Neural progenitor cell (in vitro differentiated cells): ENCODE measurements around the gene KCNIP1. TPM values are rescaled to one million over a fixed set of nuclear protein-coding genes. Genes with fewer than 3 reads are reported as not detected.

Experiments
- DNase-seq: peaks from one replicate; pipeline ENCODE4 v3.0.0-alpha.2; 2016; ENCODE audit warnings: low spot score
- H2AFZ ChIP-seq: fragments of 200-600 bp; sonication (generic); replicated peaks from 2 replicates; pipeline ENCODE4 v1.6.1; 2016; ENCODE audit warnings: antibody characterized with exemption
- H3F3A ChIP-seq: fragments of 200-600 bp; sonication (generic); 2 replicates; pipeline ENCODE4 v1.6.1; 2016; ENCODE audit warnings: antibody characterized with exemption, low read depth
- H3K27ac ChIP-seq: fragments of 200-600 bp; sonication (generic); 2 replicates; pipeline ENCODE4 v1.5.1; 2016; ENCODE audit warnings: mild to moderate bottlenecking
- H3K27me3 ChIP-seq: fragments of 200-600 bp; sonication (generic); 2 replicates; pipeline ENCODE4 v1.6.1; 2016; ENCODE audit warnings: mild to moderate bottlenecking, moderate library complexity
- H3K36me3 ChIP-seq: fragments of 200-600 bp; sonication (generic); 2 replicates; pipeline ENCODE4 v1.5.1; 2016
- H3K4me1 ChIP-seq: fragments of 200-600 bp; sonication (generic); 2 replicates; pipeline ENCODE4 v1.6.1; 2016; ENCODE audit warnings: mixed run types
- H3K4me2 ChIP-seq: fragments of 200-600 bp; sonication (generic); 2 replicates; pipeline ENCODE4 v1.6.1; 2016
- H3K4me3 ChIP-seq: fragments of 200-600 bp; sonication (generic); 2 replicates; pipeline ENCODE4 v1.5.1; 2016
- H3K79me2 ChIP-seq: fragments of 200-600 bp; sonication (generic); 2 replicates; pipeline ENCODE4 v1.6.1; 2016; ENCODE audit warnings: low read depth
- H3K9ac ChIP-seq: fragments of 200-600 bp; sonication (generic); 2 replicates; pipeline ENCODE4 v1.6.1; 2016
- H3K9me3 ChIP-seq: fragments of 200-600 bp; sonication (generic); 2 replicates; pipeline ENCODE4 v1.5.1; 2016; ENCODE audit warnings: low read depth
- H4K20me1 ChIP-seq: fragments of 200-600 bp; sonication (generic); 2 replicates; pipeline ENCODE4 v1.6.1; 2016; ENCODE audit warnings: low read depth
- H3K27ac Mint-ChIP-seq: 3 replicates; pipeline ENCODE4 v1.8.0; 2021; ENCODE audit warnings: mixed read lengths
- H3K27me3 Mint-ChIP-seq: 2 replicates; pipeline ENCODE4 v1.8.0; 2022; ENCODE audit warnings: low read depth, mild to moderate bottlenecking, inconsistent platforms, moderate library complexity, mixed read lengths; ENCODE audit not compliant: insufficient read depth
- H3K36me3 Mint-ChIP-seq: 3 replicates; pipeline ENCODE4 v1.8.0; 2021; ENCODE audit warnings: mixed read lengths
- H3K4me1 Mint-ChIP-seq: 3 replicates; pipeline ENCODE4 v1.8.0; 2021; ENCODE audit warnings: mixed read lengths
- H3K4me3 Mint-ChIP-seq: 3 replicates; pipeline ENCODE4 v1.8.0; 2021; ENCODE audit warnings: mild to moderate bottlenecking, moderate library complexity, mixed read lengths
- H3K9me3 Mint-ChIP-seq: 3 replicates; pipeline ENCODE4 v1.8.0; 2020; ENCODE audit warnings: mixed read lengths
- EZH2 ChIP-seq: fragments of 200-600 bp; sonication (generic); IDR thresholded peaks from 2 replicates; pipeline ENCODE4 v1.6.1; 2017; ENCODE audit warnings: antibody characterized with exemption, mild to moderate bottlenecking, moderate library complexity
- EZH2phosphoT487 ChIP-seq: fragments of 200-600 bp; sonication (generic); IDR thresholded peaks from 2 replicates; pipeline ENCODE4 v1.6.1; 2017; ENCODE audit warnings: antibody characterized with exemption
- total RNA-seq: library from RNA; depleted of rRNA; stranded (reverse); fragments of >200 nt; gene quantifications from 2 replicates; pipeline ENCODE4 v1.2.3, GENCODE V29; 2015; ENCODE audit warnings: low replicate concordance
- TF ChIP-seq, protein P1 (sequence below): fragments of 200-600 bp; sonication (generic); IDR thresholded peaks from 2 replicates; pipeline ENCODE4 v1.5.1; 2017; ENCODE audit warnings: antibody characterized with exemption, mild to moderate bottlenecking

KCNIP1 gene
- total RNA-seq, 1 donor from 2014 or later, result 2.8 TPM

GRCh38 chr5:170731052-170731451 lies 227.2 kb downstream of the KCNIP1 start:
- H3K27me3 Mint-ChIP-seq, result peaks cover 3% of the 10 kb centered on the region
- H3K9ac ChIP-seq, result no peak overlapping the region
- no peaks in the 10 kb centered on the region for H4K20me1 ChIP-seq
- H3K4me2 ChIP-seq, result no peak overlapping the region
- H3K27ac Mint-ChIP-seq, result no peak overlapping the region
- H2AFZ ChIP-seq, result no peak overlapping the region
- no peaks in the 10 kb centered on the region for H3K4me1 Mint-ChIP-seq
- no peaks in the 10 kb centered on the region for H3K9me3 ChIP-seq
- peaks cover 15% of the 10 kb centered on the region for H3K9me3 Mint-ChIP-seq
- no peaks in the 10 kb centered on the region for H3K36me3 ChIP-seq
- H3K4me3 Mint-ChIP-seq, result no peak overlapping the region
- TF ChIP-seq EZH2phosphoT487 (no peak), EZH2 (no peak)
- TF ChIP-seq, protein P1, sequence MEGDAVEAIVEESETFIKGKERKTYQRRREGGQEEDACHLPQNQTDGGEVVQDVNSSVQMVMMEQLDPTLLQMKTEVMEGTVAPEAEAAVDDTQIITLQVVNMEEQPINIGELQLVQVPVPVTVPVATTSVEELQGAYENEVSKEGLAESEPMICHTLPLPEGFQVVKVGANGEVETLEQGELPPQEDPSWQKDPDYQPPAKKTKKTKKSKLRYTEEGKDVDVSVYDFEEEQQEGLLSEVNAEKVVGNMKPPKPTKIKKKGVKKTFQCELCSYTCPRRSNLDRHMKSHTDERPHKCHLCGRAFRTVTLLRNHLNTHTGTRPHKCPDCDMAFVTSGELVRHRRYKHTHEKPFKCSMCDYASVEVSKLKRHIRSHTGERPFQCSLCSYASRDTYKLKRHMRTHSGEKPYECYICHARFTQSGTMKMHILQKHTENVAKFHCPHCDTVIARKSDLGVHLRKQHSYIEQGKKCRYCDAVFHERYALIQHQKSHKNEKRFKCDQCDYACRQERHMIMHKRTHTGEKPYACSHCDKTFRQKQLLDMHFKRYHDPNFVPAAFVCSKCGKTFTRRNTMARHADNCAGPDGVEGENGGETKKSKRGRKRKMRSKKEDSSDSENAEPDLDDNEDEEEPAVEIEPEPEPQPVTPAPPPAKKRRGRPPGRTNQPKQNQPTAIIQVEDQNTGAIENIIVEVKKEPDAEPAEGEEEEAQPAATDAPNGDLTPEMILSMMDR, result no peak
- DNase-seq, result no peak
- H3K27ac ChIP-seq, result no peak overlapping the region
- no peak overlapping the region for H3K4me3 ChIP-seq
- no peaks in the 10 kb centered on the region for H3K4me1 ChIP-seq
- no peaks in the 10 kb centered on the region for H3K27me3 ChIP-seq
- peaks cover 2% of the 10 kb centered on the region for H3K36me3 Mint-ChIP-seq
- H3K79me2 ChIP-seq, result no peaks in the 10 kb centered on the region
- H3F3A ChIP-seq, result no peaks in the 10 kb centered on the region

- H3K4me3 Mint-ChIP-seq, result no peak overlapping the region
- Histone ChIP-seq H3K9me3 (no peaks in the 10 kb centered on the region), H3K4me1 (no peaks in the 10 kb centered on the region), H3K27me3 (no peaks in the 10 kb centered on the region), H3K4me3 (no peak overlapping the region), H3K27ac (no peak overlapping the region), H3K36me3 (no peaks in the 10 kb centered on the region), H3K4me2 (no peak overlapping the region), H4K20me1 (no peaks in the 10 kb centered on the region), H3F3A (no peaks in the 10 kb centered on the region), H3K9ac (no peak overlapping the region), H2AFZ (no peak overlapping the region), H3K79me2 (no peaks in the 10 kb centered on the region)
- TF ChIP-seq EZH2phosphoT487 (no peak), EZH2 (no peak)
- TF ChIP-seq, protein P1, result no peak
- H3K4me1 Mint-ChIP-seq, result peaks cover 4% of the 10 kb centered on the region
- no peak for DNase-seq
- H3K36me3 Mint-ChIP-seq, result peaks cover 2% of the 10 kb centered on the region
- H3K27me3 Mint-ChIP-seq, result peaks cover 3% of the 10 kb centered on the region
- H3K27ac Mint-ChIP-seq, result no peak overlapping the region
- H3K9me3 Mint-ChIP-seq, result peaks cover 19% of the 10 kb centered on the region
These were observed 228.9 kb downstream of the KCNIP1 start for GRCh38 chr5:170732685-170733084.

GRCh38 chr5:170736966-170737365 lies 233.1 kb downstream of the KCNIP1 start:
- TF ChIP-seq EZH2 (no peak), EZH2phosphoT487 (no peak)
- TF ChIP-seq, protein P1, result no peak
- H3F3A ChIP-seq, result no peaks in the 10 kb centered on the region
- H3K4me2 ChIP-seq, result no peak overlapping the region
- H3K9me3 ChIP-seq, result no peaks in the 10 kb centered on the region
- no peaks in the 10 kb centered on the region for H3K4me1 ChIP-seq
- H3K9ac ChIP-seq, result no peak overlapping the region
- Mint-ChIP-seq H3K4me1 (peaks cover 4% of the 10 kb centered on the region), H3K9me3 (peaks cover 19% of the 10 kb centered on the region), H3K27me3 (peaks cover 5% of the 10 kb centered on the region), H3K27ac (no peak overlapping the region), H3K36me3 (peaks cover 2% of the 10 kb centered on the region), H3K4me3 (no peak overlapping the region)
- H4K20me1 ChIP-seq, result no peaks in the 10 kb centered on the region
- H2AFZ ChIP-seq, result no peak overlapping the region
- H3K27me3 ChIP-seq, result no peaks in the 10 kb centered on the region
- H3K36me3 ChIP-seq, result no peaks in the 10 kb centered on the region
- no peak overlapping the region for H3K4me3 ChIP-seq
- no peak overlapping the region for H3K27ac ChIP-seq
- no peak for DNase-seq
- H3K79me2 ChIP-seq, result no peaks in the 10 kb centered on the region
